Endothelial cell of umbilical vein (primary cell): Measurements from ENCODE around the gene PTCD3. TPM values are rescaled to one million over a fixed set of nuclear protein-coding genes. Genes with fewer than 3 reads are reported as not detected.

ENCODE experiments used
- BruUV-seq: library from RNA; stranded (reverse); fragments of 400-500 nt; replicated peaks from 2 replicates; lab custom pipeline; 2021; lab: Mats Ljungman, UMichigan
- CTCF ChIA-PET: fragments of 300-600, 350-600 bp; sonication (Branson Sonifier 250); formaldehyde crosslinking; loops from one replicate; lab custom pipeline; 2021; ENCODE audit warnings: antibody characterized with exemption, inconsistent platforms; lab: Charles Lee
- POLR2A ChIA-PET: fragments of 300-600, 350-600 bp; sonication (Branson Sonifier 250); formaldehyde crosslinking; loops from one replicate; lab custom pipeline; 2021; ENCODE audit warnings: antibody characterized with exemption, inconsistent platforms; lab: Charles Lee
- DNase-seq: peaks from one replicate; pipeline ENCODE4 v3.0.0-alpha.2; 2011; ENCODE audit warnings: low read depth, low spot score
- FAIRE-seq: peaks from 2 replicates; lab custom pipeline; 2011; peaks lifted over from hg19 to GRCh38; lab: Jason Lieb, UNC
- H2AFZ ChIP-seq: 2 replicates; pipeline ENCODE4 v1.6.0; 2012; ENCODE audit warnings: low read depth, low read length, control low read depth, inconsistent platforms
- H3K27ac ChIP-seq: 2 replicates; pipeline ENCODE4 v1.5.1; 2011; ENCODE audit warnings: low read depth, mild to moderate bottlenecking, control low read depth, low read length, moderate library complexity; ENCODE audit not compliant: insufficient read depth
- H3K27me3 ChIP-seq, 2 experiments: 2 replicates each; pipeline versions ENCODE4 v1.6.0 to v1.6.1; 2011; ENCODE audit warnings: low read length in 2 of 2, mixed read lengths in 1 of 2; ENCODE audit not compliant: control insufficient read depth in 2 of 2, insufficient read depth in 2 of 2
- H3K36me3 ChIP-seq, 2 experiments: 2 replicates in 1 of 2; 3 replicates in 1 of 2; pipeline ENCODE4 v1.5.1; 2011; ENCODE audit warnings: low read length in 2 of 2, mild to moderate bottlenecking in 1 of 2, moderate library complexity in 1 of 2; ENCODE audit not compliant: control insufficient read depth in 2 of 2, insufficient read depth in 2 of 2; ENCODE audit errors: extremely low read depth in 1 of 2
- H3K4me1 ChIP-seq: 3 replicates; pipeline ENCODE4 v1.5.1; 2011; ENCODE audit warnings: mild to moderate bottlenecking, low read length; ENCODE audit not compliant: control insufficient read depth, insufficient read depth; ENCODE audit errors: extremely low read depth
- H3K4me2 ChIP-seq: 2 replicates; pipeline ENCODE4 v1.6.1; 2011; ENCODE audit warnings: low read length, control low read depth, mixed read lengths; ENCODE audit not compliant: insufficient read depth
- H3K4me3 ChIP-seq, 3 experiments: fragments of 200-600 bp in 1 of 3; sonication (generic), shearing (Covaris generic) in 1 of 3; replicated peaks in 1 of 3; 2 replicates each; pipeline ENCODE4 v1.5.1; 2011 to 2016; ENCODE audit warnings: control low read depth in 3 of 3, low read length in 3 of 3, mild to moderate bottlenecking in 2 of 3, inconsistent platforms in 1 of 3, low read depth in 1 of 3, moderate library complexity in 1 of 3; ENCODE audit not compliant: insufficient read depth in 1 of 3
- H3K79me2 ChIP-seq: 2 replicates; pipeline ENCODE4 v1.6.0; 2012; ENCODE audit warnings: low read length, inconsistent platforms; ENCODE audit not compliant: control insufficient read depth, insufficient read depth
- H3K9ac ChIP-seq: replicated peaks from 2 replicates; pipeline ENCODE3; 2011; ENCODE audit warnings: low read length, control low read depth; ENCODE audit not compliant: insufficient read depth; ENCODE audit errors: extremely low read depth
- H3K9me1 ChIP-seq: replicated peaks from 3 replicates; pipeline ENCODE4 v1.6.0; 2011; ENCODE audit warnings: mild to moderate bottlenecking, low read length; ENCODE audit not compliant: control insufficient read depth, insufficient read depth; ENCODE audit errors: extremely low read depth
- H3K9me3 ChIP-seq: replicated peaks from 2 replicates; pipeline ENCODE4 v1.5.1; 2012; ENCODE audit warnings: low read length, inconsistent platforms; ENCODE audit not compliant: control insufficient read depth, insufficient read depth
- H4K20me1 ChIP-seq: replicated peaks from 2 replicates; pipeline ENCODE3; 2011; ENCODE audit warnings: mild to moderate bottlenecking, low read length; ENCODE audit not compliant: control insufficient read depth, insufficient read depth; ENCODE audit errors: extremely low read depth
- EZH2 ChIP-seq: IDR thresholded peaks from 2 replicates; pipeline ENCODE4 v1.6.1; 2012; ENCODE audit warnings: borderline replicate concordance, low read depth, mild to moderate bottlenecking, moderate library complexity, low read length, inconsistent platforms; ENCODE audit not compliant: severe bottlenecking
- FOS ChIP-seq: IDR thresholded peaks from 2 replicates; pipeline ENCODE4 v1.6.1; 2011; ENCODE audit warnings: mild to moderate bottlenecking, low read length, moderate library complexity, borderline replicate concordance; ENCODE audit not compliant: insufficient read depth
- GATA2 ChIP-seq: IDR thresholded peaks from 2 replicates; pipeline ENCODE4 v1.7.0; 2011; ENCODE audit warnings: low read depth, mild to moderate bottlenecking, moderate library complexity, mixed read lengths, low read length; ENCODE audit not compliant: insufficient read length, insufficient read depth
- JUN ChIP-seq: IDR thresholded peaks from 2 replicates; pipeline ENCODE4 v1.6.1; 2011; ENCODE audit warnings: borderline replicate concordance, low read depth; ENCODE audit not compliant: insufficient read length, insufficient read depth
- MYC ChIP-seq: IDR thresholded peaks from one replicate; pipeline ENCODE4 v1.6.1; 2011; ENCODE audit warnings: mild to moderate bottlenecking, low read depth, low read length
- POLR2A ChIP-seq: IDR thresholded peaks from 2 replicates; pipeline ENCODE4 v1.6.1; 2012; ENCODE audit warnings: low read depth, mild to moderate bottlenecking, control low read depth, low read length
- POLR2AphosphoS5 ChIP-seq: IDR thresholded peaks from 2 replicates; pipeline ENCODE4 v1.6.1; 2012; ENCODE audit warnings: low read depth, mild to moderate bottlenecking, control low read depth, low read length, moderate library complexity; ENCODE audit not compliant: insufficient read depth
- dilution Hi-C: fragments of 300-500 bp; cut with MboI; formaldehyde crosslinking; loops from one replicate; pipeline ENCODE4 v1.15.0; 2019; ENCODE audit warnings: low sequenced_read_pairs; ENCODE audit not compliant: extremely low pct_ligation_motif_present
- intact Hi-C: fragments of 100-400 bp; cut with micrococcal nuclease; formaldehyde crosslinking; loops from one replicate; pipeline ENCODE4 v1.10.0; 2022
- polyA plus RNA-seq, 4 experiments: library from polyadenylated mRNA; depleted of rRNA in 3 of 4; stranded (reverse) in 3 of 4; unstranded in 1 of 4; fragments of >200 nt; gene quantifications; 2 replicates each; pipeline versions ENCODE4 v1.2.1 to v1.2.3, GENCODE V29; 2011 to 2012; ENCODE audit warnings: missing spikeins in 1 of 4
- total RNA-seq: library from RNA; stranded (reverse); gene quantifications from 2 replicates; pipeline ENCODE4 v1.2.3, GENCODE V29; 2021
- TF ChIP-seq, protein P1 (sequence below): IDR thresholded peaks from 2 replicates; pipeline ENCODE4 v1.6.1; 2011; ENCODE audit not compliant: insufficient read depth, insufficient read length
- TF ChIP-seq, protein P2 (sequence below), 2 donors: IDR thresholded peaks; 1 replicate in 1 of 2; 2 replicates in 1 of 2; pipeline ENCODE4 v1.5.1; 2011; ENCODE audit warnings: low read length in 2 of 2, mild to moderate bottlenecking in 2 of 2, moderate library complexity in 2 of 2, control low read depth in 1 of 2, inconsistent platforms in 1 of 2, low read depth in 1 of 2; ENCODE audit not compliant: insufficient read depth in 1 of 2; ENCODE audit errors: extremely low read depth in 1 of 2

PTCD3 gene
- total and polyA plus RNA-seq, 2 donors (not counting 3 experiments of a cell fraction or from before 2014, with no cell fraction given), result 30.4 to 96.0 TPM

DNA sequence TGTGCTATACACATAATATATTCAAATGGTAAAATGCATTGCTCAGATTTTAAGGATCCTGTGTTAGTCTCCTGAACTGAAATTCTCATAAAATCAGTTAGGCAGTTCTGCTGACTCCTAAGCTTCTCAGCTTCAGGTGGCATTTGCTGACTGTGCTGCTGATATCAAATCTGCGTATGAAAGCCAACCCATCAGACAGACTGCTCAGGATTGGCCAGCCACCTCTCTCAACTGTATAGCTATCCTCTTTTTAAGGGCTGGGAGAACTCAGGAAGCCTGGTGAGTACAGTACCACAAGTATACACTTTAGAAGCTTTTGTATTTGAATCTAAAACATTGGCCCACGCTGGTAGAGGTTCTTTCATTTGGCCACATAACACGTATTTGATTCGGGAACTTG lies 28.7 kb downstream of the PTCD3 start:
- no peaks in the 10 kb centered on the region for H3K79me2 ChIP-seq
- peaks cover 44 to 55% of the 10 kb centered on the region in 2 experiments for H3K36me3 ChIP-seq
- H3K9me3 ChIP-seq, result no peaks in the 10 kb centered on the region
- no peaks in the 10 kb centered on the region for H3K4me1 ChIP-seq
- ChIA-PET POLR2A (no interaction called here), CTCF (interaction anchor here (0.8 kb wide), 1 partner anchor 8 kb away, joined by 4 read pairs; no protein-coding TSS in a partner anchor)
- no peak overlapping the region for H3K9ac ChIP-seq
- H3K27ac ChIP-seq, result no peak overlapping the region
- no peaks in the 10 kb centered on the region for H3K9me1 ChIP-seq
- dilution Hi-C loops, result no loop called here
- TF ChIP-seq GATA2, result no peak
- TF ChIP-seq JUN, result no peak
- no peak for TF ChIP-seq MYC
- TF ChIP-seq FOS, result no peak
- TF ChIP-seq, protein P1, sequence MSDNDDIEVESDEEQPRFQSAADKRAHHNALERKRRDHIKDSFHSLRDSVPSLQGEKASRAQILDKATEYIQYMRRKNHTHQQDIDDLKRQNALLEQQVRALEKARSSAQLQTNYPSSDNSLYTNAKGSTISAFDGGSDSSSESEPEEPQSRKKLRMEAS, result no peak
- TF ChIP-seq POLR2AphosphoS5, result no peak
- TF ChIP-seq EZH2, result no peak
- intact Hi-C loops, result no loop called here
- no peaks in the 10 kb centered on the region for H3K27me3 ChIP-seq
- DNase-seq (no peak), FAIRE-seq (no peak)
- no peak overlapping the region for H2AFZ ChIP-seq
- no peak overlapping the region for H3K4me3 ChIP-seq
- H3K4me2 ChIP-seq, result no peak overlapping the region
- no peaks in the 10 kb centered on the region for H4K20me1 ChIP-seq
- no TSS peak for BruUV-seq

DNA sequence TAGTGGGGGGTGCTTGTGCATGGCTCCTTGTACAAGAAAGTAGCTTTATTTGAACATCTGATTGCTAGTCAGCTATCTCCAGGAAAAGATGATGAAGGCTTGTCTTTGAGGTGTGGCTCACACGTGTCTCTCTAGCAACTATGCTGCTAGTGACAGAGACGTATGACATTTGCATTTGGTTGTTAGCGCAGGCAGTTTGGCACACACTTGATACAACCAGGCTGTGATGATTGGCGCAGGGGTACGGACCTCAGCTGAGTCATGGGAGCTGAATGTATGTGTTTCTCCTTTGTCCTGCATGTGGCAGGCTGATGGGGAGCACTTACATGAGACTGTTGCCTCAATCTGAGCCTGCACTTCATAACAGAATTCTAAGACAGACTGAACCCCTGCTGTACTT lies 29.6 kb downstream of the PTCD3 start:
- Histone ChIP-seq H3K9me1 (no peaks in the 10 kb centered on the region), H3K4me2 (no peak overlapping the region), H4K20me1 (no peaks in the 10 kb centered on the region), H3K36me3 (peaks cover 39 to 55% of the 10 kb centered on the region in 2 experiments), H3K4me3 (no peak overlapping the region), H3K79me2 (no peaks in the 10 kb centered on the region), H2AFZ (no peak overlapping the region), H3K9ac (no peak overlapping the region), H3K27me3 (no peaks in the 10 kb centered on the region), H3K27ac (no peak overlapping the region), H3K9me3 (no peaks in the 10 kb centered on the region), H3K4me1 (no peaks in the 10 kb centered on the region)
- FAIRE-seq (no peak), DNase-seq (no peak)
- ChIA-PET POLR2A (no interaction called here), CTCF (no interaction called here)
- TF ChIP-seq GATA2 (no peak), POLR2AphosphoS5 (no peak), POLR2A (no peak), EZH2 (no peak), JUN (no peak), MYC (no peak)
- TF ChIP-seq, protein P2, sequence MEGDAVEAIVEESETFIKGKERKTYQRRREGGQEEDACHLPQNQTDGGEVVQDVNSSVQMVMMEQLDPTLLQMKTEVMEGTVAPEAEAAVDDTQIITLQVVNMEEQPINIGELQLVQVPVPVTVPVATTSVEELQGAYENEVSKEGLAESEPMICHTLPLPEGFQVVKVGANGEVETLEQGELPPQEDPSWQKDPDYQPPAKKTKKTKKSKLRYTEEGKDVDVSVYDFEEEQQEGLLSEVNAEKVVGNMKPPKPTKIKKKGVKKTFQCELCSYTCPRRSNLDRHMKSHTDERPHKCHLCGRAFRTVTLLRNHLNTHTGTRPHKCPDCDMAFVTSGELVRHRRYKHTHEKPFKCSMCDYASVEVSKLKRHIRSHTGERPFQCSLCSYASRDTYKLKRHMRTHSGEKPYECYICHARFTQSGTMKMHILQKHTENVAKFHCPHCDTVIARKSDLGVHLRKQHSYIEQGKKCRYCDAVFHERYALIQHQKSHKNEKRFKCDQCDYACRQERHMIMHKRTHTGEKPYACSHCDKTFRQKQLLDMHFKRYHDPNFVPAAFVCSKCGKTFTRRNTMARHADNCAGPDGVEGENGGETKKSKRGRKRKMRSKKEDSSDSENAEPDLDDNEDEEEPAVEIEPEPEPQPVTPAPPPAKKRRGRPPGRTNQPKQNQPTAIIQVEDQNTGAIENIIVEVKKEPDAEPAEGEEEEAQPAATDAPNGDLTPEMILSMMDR (IDR thresholded peaks at IDR 0.05; ENCODE audit: extremely low read depth in 1 of 2, insufficient read depth in 1 of 2, low read depth in 1 of 2, low read length in 2 of 2), result no peak
- TF ChIP-seq, protein P1, result no peak
- intact Hi-C loops, result no loop called here
- dilution Hi-C loops, result no loop called here
- no TSS peak for BruUV-seq
